IPS-15b (cell line): ENCODE results near the gene COL19A1.
A peak's percentile ranks its signal among the peaks of the same experiment; 100 is the strongest.
"Not testable (repeated sequence)": the region's sequence is repeated elsewhere in the genome, so short reads cannot be mapped to it uniquely, and the experiment has no call there.

Source experiments
- H3K27me3 ChIP-seq: one replicate; pipeline ENCODE4 v1.6.1; 2013; ENCODE audit warnings: low read length; ENCODE audit not compliant: control insufficient read depth, insufficient read depth
- H3K36me3 ChIP-seq: one replicate; pipeline ENCODE4 v1.6.1; 2013; ENCODE audit warnings: low read length; ENCODE audit not compliant: control insufficient read depth, insufficient read depth
- H3K4me1 ChIP-seq: one replicate; pipeline ENCODE4 v1.6.1; 2013; ENCODE audit warnings: mild to moderate bottlenecking, low read length; ENCODE audit not compliant: control insufficient read depth, insufficient read depth
- H3K4me3 ChIP-seq: one replicate; pipeline ENCODE4 v1.5.1; 2013; ENCODE audit warnings: low read depth, low read length
- H3K9ac ChIP-seq: one replicate; pipeline ENCODE4 v1.6.1; 2013; ENCODE audit warnings: low read depth, mild to moderate bottlenecking, low read length
- H3K9me3 ChIP-seq: one replicate; pipeline ENCODE4 v1.6.1; 2013; ENCODE audit warnings: mild to moderate bottlenecking, low read length; ENCODE audit not compliant: control insufficient read depth, insufficient read depth

COL19A1 gene

DNA sequence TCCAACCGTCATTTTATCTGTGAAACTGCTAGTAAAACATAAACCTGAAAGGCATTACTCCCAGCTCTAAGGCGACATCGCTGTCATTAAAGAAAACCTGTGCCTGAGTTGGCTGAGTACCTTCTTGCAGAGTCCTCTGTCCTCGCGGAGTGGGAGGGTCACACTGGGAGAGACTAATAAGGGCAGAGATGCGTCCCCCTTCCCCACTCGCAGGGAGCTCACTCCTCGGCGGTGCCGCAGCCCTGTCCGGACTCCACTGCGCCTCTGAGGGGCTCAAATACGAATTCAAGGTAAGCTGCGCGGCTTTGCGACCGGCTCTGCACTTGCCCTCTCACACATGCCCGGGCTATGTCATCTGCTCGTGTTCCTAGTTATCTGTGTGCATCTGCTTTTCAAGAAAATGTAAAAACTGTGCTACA lies at the start of gene COL19A1:
Gene COL19A1, plus strand, starts transcription at position 206 of the 419 bp plus-strand sequence. CDS start 13,012 bp downstream, outside the sequence.
- no peaks in the 10 kb centered on the region for H3K36me3 ChIP-seq
- peaks cover 50% of the 10 kb centered on the region for H3K27me3 ChIP-seq
- no peak within 1 kb of the TSS for H3K9ac ChIP-seq
- peaks cover 8% of the 10 kb centered on the region for H3K4me1 ChIP-seq
- H3K9me3 ChIP-seq: no peaks in the 10 kb centered on the region
- peak within 1 kb of the TSS; percentile 60 for H3K4me3 ChIP-seq

DNA sequence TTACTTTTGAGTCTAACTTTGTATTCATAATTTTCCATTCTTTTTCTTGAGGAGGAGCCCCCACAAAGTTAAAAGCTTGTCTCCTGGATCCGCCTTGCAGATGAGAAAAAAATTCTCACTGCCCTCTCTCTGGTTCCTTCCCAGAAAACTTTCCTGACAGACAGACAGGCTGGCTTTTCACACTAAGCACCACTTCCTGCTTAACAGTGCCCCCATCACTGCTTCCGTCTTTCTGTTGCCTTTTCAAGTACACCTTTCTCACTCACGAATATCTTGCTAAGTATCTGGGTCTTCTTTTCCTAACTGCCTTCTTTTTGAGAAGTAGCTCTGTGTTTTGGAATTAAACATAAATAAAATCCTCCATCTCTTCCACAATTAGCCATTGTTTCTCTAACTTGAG lies 49.8 kb upstream of the COL19A1 start:
- Histone ChIP-seq H3K36me3 (no peaks in the 10 kb centered on the region), H3K4me1 (peaks cover 4% of the 10 kb centered on the region), H3K9me3 (no peaks in the 10 kb centered on the region), H3K4me3 (no peak overlapping the region), H3K9ac (no peak overlapping the region), H3K27me3 (no peaks in the 10 kb centered on the region)

DNA sequence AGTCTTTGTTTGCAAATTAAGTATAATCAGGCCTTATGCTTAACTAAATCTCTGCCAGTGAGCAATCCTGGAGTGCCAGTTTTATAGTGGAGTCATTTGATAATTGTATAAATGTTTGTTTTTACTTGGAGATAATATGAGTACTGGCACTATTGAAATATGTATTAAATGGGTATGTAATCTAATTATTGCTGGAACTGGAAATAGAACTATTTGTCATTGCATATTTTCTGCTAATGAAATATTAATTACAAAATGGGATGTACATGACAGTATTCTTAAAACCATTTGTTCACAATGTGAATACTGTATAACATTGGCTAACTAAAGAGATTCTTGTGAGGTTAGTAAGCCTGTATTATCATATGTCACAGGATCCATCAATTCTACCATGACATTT lies 49.0 kb upstream of the COL19A1 start:
- Histone ChIP-seq H3K9ac (no peak overlapping the region), H3K36me3 (no peaks in the 10 kb centered on the region), H3K4me1 (peaks cover 4% of the 10 kb centered on the region), H3K9me3 (no peaks in the 10 kb centered on the region), H3K27me3 (no peaks in the 10 kb centered on the region), H3K4me3 (no peak overlapping the region)

DNA sequence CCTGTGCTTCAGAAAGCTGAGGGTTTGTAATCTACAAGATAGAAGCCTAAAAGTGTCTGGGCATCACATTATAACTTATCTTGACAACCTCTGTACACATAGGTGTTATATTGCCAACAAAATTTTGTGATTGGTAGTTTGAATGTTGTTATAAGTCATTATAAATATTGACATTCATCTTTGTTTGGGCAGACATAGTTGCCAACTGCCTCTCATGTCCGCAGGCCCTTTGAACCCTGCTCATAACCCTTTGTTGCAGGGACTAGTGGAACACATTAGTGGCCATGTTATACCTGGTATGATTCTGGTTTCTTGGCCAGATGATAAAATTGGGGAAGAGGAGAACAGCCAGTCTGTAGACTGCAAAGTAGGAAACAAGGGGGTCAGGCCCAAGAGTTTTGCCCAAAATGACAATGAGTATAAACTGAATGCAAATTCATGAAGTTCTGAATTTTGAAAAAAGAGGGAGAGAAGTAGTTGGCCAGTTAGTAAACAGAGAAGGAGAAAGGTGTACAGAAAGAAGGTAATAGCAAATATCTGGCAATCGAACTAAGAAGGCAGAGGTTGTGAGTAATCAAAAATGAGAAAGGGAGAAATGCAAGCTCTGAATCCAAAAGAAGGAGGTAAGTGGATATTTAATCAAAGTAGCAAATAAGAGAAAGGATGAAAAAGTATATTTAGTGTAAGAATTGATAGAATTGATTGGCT lies 48.0 kb upstream of the COL19A1 start:
- Histone ChIP-seq H3K27me3 (no peaks in the 10 kb centered on the region), H3K36me3 (no peaks in the 10 kb centered on the region), H3K4me1 (peaks cover 4% of the 10 kb centered on the region), H3K9me3 (no peaks in the 10 kb centered on the region), H3K9ac (no peak overlapping the region), H3K4me3 (no peak overlapping the region)

DNA sequence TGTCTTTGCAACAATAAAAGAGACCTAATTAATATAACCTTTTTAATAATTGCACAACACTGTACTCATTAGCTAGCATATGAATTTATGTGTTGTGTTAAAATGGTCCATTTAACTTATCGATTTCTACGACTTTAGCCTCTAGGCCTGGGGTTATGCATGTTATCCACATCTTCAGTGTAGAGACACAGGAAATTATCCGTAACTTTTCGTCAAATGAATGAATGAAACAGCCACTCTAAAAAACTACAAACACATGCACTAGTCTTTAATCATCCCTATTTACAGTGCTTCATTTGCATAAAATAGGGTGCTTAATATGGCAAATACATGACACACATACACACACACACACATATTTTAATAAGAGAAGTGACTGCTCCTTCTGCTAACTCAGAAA lies 47.2 kb upstream of the COL19A1 start:
- H3K36me3 ChIP-seq: no peaks in the 10 kb centered on the region
- H3K4me3 ChIP-seq: no peak overlapping the region
- no peak overlapping the region for H3K9ac ChIP-seq
- peaks cover 4% of the 10 kb centered on the region for H3K4me1 ChIP-seq
- H3K9me3 ChIP-seq: no peaks in the 10 kb centered on the region
- H3K27me3 ChIP-seq: no peaks in the 10 kb centered on the region

DNA sequence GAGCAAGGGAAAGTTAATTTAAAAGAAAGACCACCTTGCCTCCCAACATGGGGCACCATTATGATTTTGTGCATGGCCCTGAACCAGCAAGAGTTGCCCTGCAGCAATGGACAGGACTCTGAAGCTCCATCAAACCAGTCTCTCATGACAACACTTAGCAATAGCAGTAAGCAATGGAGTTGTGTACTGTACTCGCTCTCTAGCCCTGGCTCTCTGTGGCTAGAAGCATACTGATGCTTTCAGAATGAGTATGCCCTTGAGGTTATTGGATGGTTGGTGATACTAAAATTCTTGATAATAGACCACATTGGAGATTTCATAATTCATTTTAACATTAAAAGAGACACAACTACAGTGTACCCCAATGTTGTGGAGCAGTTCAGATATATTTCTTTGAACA lies 46.3 kb upstream of the COL19A1 start:
- H3K4me1 ChIP-seq: peaks cover 4% of the 10 kb centered on the region
- H3K4me3 ChIP-seq: no peak overlapping the region
- H3K27me3 ChIP-seq: no peaks in the 10 kb centered on the region
- no peak overlapping the region for H3K9ac ChIP-seq
- H3K36me3 ChIP-seq: no peaks in the 10 kb centered on the region
- H3K9me3 ChIP-seq: no peaks in the 10 kb centered on the region

DNA sequence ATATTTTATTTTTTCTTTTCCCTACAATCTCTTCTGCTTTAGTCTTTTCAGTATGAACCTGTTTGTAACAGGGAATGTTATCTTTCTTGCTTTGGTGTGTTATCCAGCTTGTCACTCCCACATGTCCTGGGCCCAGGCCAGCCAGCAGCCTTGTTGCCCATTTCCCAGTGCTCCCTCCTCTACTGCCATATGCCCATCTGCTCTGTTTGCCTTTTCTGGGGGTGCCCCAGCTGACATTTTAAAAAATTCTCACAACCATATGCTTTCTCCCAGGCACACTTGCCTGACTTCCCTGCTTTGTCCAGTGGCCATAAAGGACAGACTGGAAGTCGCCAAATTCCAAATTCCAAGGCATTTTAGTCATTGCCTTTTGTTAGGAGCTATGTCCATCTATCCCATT lies 45.9 kb upstream of the COL19A1 start:
- peaks cover 4% of the 10 kb centered on the region for H3K4me1 ChIP-seq
- no peaks in the 10 kb centered on the region for H3K36me3 ChIP-seq
- no peak overlapping the region for H3K9ac ChIP-seq

DNA sequence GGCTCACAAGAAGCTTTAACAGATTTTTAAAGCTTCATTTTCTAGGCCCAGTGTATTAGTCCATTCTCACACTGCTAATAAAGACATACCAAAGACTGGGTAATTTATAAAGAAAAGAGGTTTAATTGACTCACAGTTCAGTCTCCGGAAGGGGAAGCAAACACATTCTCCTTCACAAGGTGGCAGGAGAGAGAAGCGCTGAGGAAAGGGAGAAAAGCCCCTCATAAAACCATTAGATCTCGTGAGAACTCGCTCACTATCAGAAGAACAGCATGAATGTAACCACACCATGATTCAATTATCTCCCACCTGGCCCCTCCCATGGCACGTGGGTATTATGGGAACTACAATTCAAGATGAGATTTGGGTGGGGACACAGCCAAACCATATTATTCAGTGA lies 42.0 kb upstream of the COL19A1 start:
- H3K9ac ChIP-seq, H3K4me3 ChIP-seq, H3K36me3 ChIP-seq, H3K27me3 ChIP-seq, H3K4me1 ChIP-seq, H3K9me3 ChIP-seq: not testable (repeated sequence)

More for the DNA sequence above, 45.9 kb upstream of the COL19A1 start:
- Histone ChIP-seq H3K9me3 (no peaks in the 10 kb centered on the region), H3K27me3 (no peaks in the 10 kb centered on the region), H3K4me3 (no peak overlapping the region)

DNA sequence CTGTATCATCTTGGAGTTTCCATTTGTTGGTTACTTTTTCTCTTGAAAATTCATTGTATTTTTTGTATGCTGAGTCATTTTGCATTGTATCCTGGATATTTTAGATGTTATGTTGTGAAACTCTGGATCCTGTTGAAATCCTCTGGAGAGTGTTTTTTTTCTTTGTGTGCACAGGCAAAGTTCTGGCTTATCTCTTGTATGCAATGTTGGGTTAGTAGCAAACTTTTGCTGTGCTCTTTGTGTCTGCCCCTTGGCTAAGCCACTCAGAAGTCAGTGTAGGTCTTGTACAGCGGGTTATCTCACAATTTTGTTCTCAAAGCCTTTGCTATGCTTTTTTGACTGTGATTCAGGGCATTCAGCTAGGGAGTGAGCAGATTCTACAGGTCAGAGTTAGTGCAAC lies 40.5 kb upstream of the COL19A1 start:
- H3K9me3 ChIP-seq: no peaks in the 10 kb centered on the region
- H3K9ac ChIP-seq: no peak overlapping the region
- no peaks in the 10 kb centered on the region for H3K36me3 ChIP-seq
- no peak overlapping the region for H3K4me3 ChIP-seq
- no peaks in the 10 kb centered on the region for H3K27me3 ChIP-seq
- no peaks in the 10 kb centered on the region for H3K4me1 ChIP-seq

DNA sequence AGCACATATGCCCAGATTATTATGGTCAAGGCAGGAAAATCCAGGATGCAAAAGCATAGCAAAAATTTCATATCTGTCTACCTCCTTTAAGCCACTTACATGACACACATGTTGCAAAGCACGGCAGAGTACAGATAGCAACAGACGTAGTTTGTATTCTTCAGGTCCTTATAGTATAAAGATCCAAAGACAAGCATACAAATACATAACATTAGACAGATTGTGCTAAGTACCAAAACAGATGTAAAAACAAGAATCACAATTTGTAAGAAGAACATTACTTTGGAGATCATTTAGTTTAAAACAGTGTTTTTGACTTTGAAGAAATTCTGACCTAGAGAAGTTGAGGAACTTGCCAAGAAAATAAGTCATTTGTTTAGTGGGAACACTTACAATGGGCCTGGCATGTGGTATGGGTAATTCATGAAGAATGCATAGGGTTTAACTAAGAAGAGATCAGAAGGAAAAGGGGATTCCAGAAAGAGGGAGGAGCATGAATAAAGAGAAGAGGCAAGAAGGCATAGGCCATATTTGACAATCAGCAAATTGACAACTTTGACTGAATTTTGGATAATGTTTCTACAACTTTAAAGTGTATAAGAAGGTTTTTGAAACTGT lies 39.0 kb upstream of the COL19A1 start:
- Histone ChIP-seq H3K9ac (no peak overlapping the region), H3K27me3 (no peaks in the 10 kb centered on the region), H3K4me1 (no peaks in the 10 kb centered on the region), H3K4me3 (no peak overlapping the region), H3K36me3 (no peaks in the 10 kb centered on the region), H3K9me3 (no peaks in the 10 kb centered on the region)

DNA sequence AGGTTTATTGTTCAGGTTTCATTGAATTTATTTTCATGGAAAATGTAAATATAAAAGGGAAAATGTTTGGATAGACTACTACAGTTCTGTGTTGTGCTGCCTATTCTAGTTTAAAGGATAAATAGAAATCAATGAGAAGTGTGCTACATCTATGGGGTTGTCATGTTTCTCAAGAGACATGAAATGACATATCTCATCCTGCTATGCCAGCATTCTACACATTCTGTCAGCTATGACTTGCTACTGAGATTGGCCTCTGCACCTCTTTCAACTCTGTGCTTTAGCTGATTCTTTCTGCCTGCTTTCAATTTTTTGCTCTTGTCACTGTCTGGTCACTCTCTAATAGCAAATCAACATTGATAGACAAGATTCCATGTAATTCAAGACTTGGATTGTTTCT lies 33.8 kb upstream of the COL19A1 start:
- no peaks in the 10 kb centered on the region for H3K27me3 ChIP-seq
- no peak overlapping the region for H3K4me3 ChIP-seq
- no peak overlapping the region for H3K9ac ChIP-seq
- H3K36me3 ChIP-seq: no peaks in the 10 kb centered on the region
- H3K9me3 ChIP-seq: no peaks in the 10 kb centered on the region
- no peaks in the 10 kb centered on the region for H3K4me1 ChIP-seq

DNA sequence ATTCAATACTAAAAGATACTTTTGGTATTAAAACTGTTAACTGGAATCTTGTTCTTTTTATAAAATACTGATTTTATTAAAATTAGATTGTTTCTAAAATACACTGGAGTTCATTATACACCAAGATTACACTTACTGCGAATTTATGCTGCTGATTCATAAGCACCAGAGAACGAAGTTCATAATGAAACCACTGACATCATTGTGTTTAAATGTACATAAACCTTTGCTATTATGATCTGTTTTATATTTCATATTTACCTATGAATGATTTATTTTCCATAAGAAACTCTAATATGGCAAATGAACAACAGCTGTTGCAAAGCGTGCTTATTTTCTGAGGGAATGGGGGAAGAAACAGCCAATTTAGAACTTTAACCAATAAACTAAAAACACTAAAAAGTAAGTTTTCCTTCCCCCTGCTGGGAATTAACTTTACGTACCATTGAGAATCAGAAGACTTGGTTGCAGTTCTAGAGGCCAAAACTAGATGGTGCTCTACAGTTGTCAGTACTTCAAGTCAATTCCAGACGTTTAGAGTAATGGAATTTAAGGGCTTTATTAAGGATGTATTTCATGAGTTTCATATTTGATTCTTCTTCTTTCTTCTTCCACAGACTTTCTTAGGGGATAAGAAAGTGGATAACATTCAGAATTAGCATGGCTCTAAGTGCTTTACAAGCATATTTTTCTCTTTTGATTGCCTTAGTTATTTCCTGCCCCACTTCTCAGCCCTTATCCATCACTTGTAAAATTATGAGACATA lies 30.8 kb upstream of the COL19A1 start:
- no peaks in the 10 kb centered on the region for H3K36me3 ChIP-seq
- no peaks in the 10 kb centered on the region for H3K27me3 ChIP-seq
- no peak overlapping the region for H3K9ac ChIP-seq
- no peak overlapping the region for H3K4me3 ChIP-seq
- H3K9me3 ChIP-seq: no peaks in the 10 kb centered on the region
- no peaks in the 10 kb centered on the region for H3K4me1 ChIP-seq
